Activated naive CD4-positive, alpha-beta T cell treated with anti-CD3 and anti-CD28 coated beads for 36 hours (primary cell): ENCODE measurements around the gene ARCN1. TPM values are rescaled to one million over a fixed set of nuclear protein-coding genes. Genes with fewer than 3 reads are reported as not detected.

ENCODE experiments used
- CTCF ChIA-PET: fragments of 350-600 bp; sonication (Branson Sonifier 250); formaldehyde crosslinking; loops from one replicate; lab custom pipeline; 2021; ENCODE audit warnings: antibody characterized with exemption; lab: Charles Lee
- DNase-seq: peaks from one replicate; pipeline ENCODE4 v3.0.0-alpha.2; 2020
- H3K27ac Mint-ChIP-seq: one replicate; pipeline ENCODE4 v1.8.0; 2021; ENCODE audit warnings: mild to moderate bottlenecking, mixed read lengths
- H3K27me3 Mint-ChIP-seq: one replicate; pipeline ENCODE4 v1.8.0; 2021; ENCODE audit warnings: low read depth, mixed read lengths
- H3K36me3 Mint-ChIP-seq: one replicate; pipeline ENCODE4 v1.8.0; 2021; ENCODE audit warnings: low read depth, mixed read lengths
- H3K4me1 Mint-ChIP-seq: one replicate; pipeline ENCODE4 v1.8.0; 2021; ENCODE audit warnings: low read depth, mixed read lengths
- H3K4me3 Mint-ChIP-seq: one replicate; pipeline ENCODE4 v1.8.0; 2021; ENCODE audit warnings: mild to moderate bottlenecking, moderate library complexity, mixed read lengths
- H3K9me3 Mint-ChIP-seq: one replicate; pipeline ENCODE4 v1.8.0; 2021; ENCODE audit warnings: mixed read lengths
- intact Hi-C: fragments of 100-400 bp; cut with micrococcal nuclease; formaldehyde crosslinking; loops from one replicate; pipeline ENCODE4 v1.15.1; 2023
- microRNA-seq: library from miRNA; unstranded; fragments of <30 nt; microRNA quantifications from one replicate; pipeline ENCODE4 v1.2.0, GENCODE V29; 2022; ENCODE audit warnings: borderline microRNAs expressed, borderline replicate concordance
- total RNA-seq, 2 experiments: library from RNA; stranded (reverse); gene quantifications; one replicate each; pipeline ENCODE4 v1.2.3, GENCODE V29; 2021

Gene ARCN1
- total RNA-seq, 2 experiments from 2014 or later, result 159 to 174 TPM

GRCh38 chr11:118649941-118650340 lies 77.7 kb downstream of the ARCN1 start:
- intact Hi-C loops, result no loop called here
- Mint-ChIP-seq H3K27me3 (no peaks in the 10 kb centered on the region), H3K36me3 (no peaks in the 10 kb centered on the region), H3K27ac (no peak overlapping the region), H3K4me1 (peaks cover 9% of the 10 kb centered on the region), H3K4me3 (no peak overlapping the region), H3K9me3 (no peaks in the 10 kb centered on the region)
- CTCF ChIA-PET, result no interaction called here
- DNase-seq, result no peak

GRCh38 chr11:118650366-118650765 lies 78.2 kb downstream of the ARCN1 start:
- H3K27me3 Mint-ChIP-seq, result no peaks in the 10 kb centered on the region
- H3K4me3 Mint-ChIP-seq, result no peak overlapping the region
- intact Hi-C loops, result no loop called here
- CTCF ChIA-PET, result no interaction called here
- no peak for DNase-seq
- no peak overlapping the region for H3K27ac Mint-ChIP-seq
- H3K4me1 Mint-ChIP-seq, result peaks cover 9% of the 10 kb centered on the region
- H3K9me3 Mint-ChIP-seq, result no peaks in the 10 kb centered on the region
- no peaks in the 10 kb centered on the region for H3K36me3 Mint-ChIP-seq

- CTCF ChIA-PET, result no interaction called here
- Mint-ChIP-seq H3K27me3 (no peaks in the 10 kb centered on the region), H3K9me3 (no peaks in the 10 kb centered on the region), H3K4me1 (peaks cover 9% of the 10 kb centered on the region), H3K4me3 (no peak overlapping the region), H3K27ac (no peak overlapping the region), H3K36me3 (no peaks in the 10 kb centered on the region)
- intact Hi-C loops, result no loop called here
- no peak for DNase-seq
Measured at GRCh38 chr11:118651820-118652219, 79.6 kb downstream of the ARCN1 start.

Small RNAs within 50 kb of the gene (microRNA-seq; reads per million reads assigned to microRNA genes)
- not detected for gene MIR6716

Other genes with a start within 250 kb of the ARCN1 start
- gene CD3D, start 229.7 kb upstream of the ARCN1 start, total RNA-seq, result 100 to 1,000 TPM; 259 to 285 TPM
- gene CD3G, start 228.1 kb upstream of the ARCN1 start, total RNA-seq, result 100 to 1,000 TPM; 103 to 106 TPM
- gene UBE4A, start 212.8 kb upstream of the ARCN1 start, total RNA-seq, result 10 to 100 TPM; 35.3 to 35.7 TPM
- 100 to 1,000 TPM; 279 to 284 TPM for gene ATP5MG, start 170.8 kb upstream of the ARCN1 start, total RNA-seq
- gene KMT2A, start 135.9 kb upstream of the ARCN1 start, total RNA-seq, result 10 to 100 TPM; 68.4 to 68.5 TPM
- not detected for gene TTC36, start 44.9 kb upstream of the ARCN1 start, total RNA-seq
- 10 to 100 TPM; 13.3 to 14.1 TPM for gene TMEM25, start 41.2 kb upstream of the ARCN1 start, total RNA-seq
- gene IFT46, start 6.5 kb upstream of the ARCN1 start, total RNA-seq, result 10 to 100 TPM; 18.1 to 20.0 TPM
- 1 to 10 TPM; 2.0 TPM for gene PHLDB1, start 35.2 kb downstream of the ARCN1 start, total RNA-seq
- gene TREH, start 107.2 kb downstream of the ARCN1 start, total RNA-seq, result not detected
- gene DDX6, start 218.8 kb downstream of the ARCN1 start, total RNA-seq, result 100 to 1,000 TPM; 274 to 279 TPM